SH-SY5Y (cell line): ENCODE results near the gene IRF2BP2.

Experiments
- GATA2 ChIP-seq: IDR thresholded peaks from 2 replicates; pipeline ENCODE4 v1.6.1; 2011; ENCODE audit warnings: mild to moderate bottlenecking, low read depth, low read length
- GATA3 ChIP-seq: IDR thresholded peaks from 2 replicates; pipeline ENCODE4 v1.6.1; 2011; ENCODE audit warnings: low read depth, mild to moderate bottlenecking, low read length, moderate library complexity

GRCh38 chr1:234608911-234609690 lies 877 bp downstream of the IRF2BP2 start:
- TF ChIP-seq GATA2 (no peak), GATA3 (no peak)
